Esophagus muscularis mucosa (tissue), 4 donors: ENCODE data around the gene MBD3. TPM values are rescaled to one million over a fixed set of nuclear protein-coding genes. Genes with fewer than 3 reads are reported as not detected.
A peak's percentile ranks its signal among the peaks of the same experiment; 100 is the strongest.

ENCODE experiments used
- DNase-seq: peaks from one replicate; pipeline ENCODE4 v3.0.0-alpha.2; 2017; ENCODE audit errors: extremely low spot score
- H3K27ac ChIP-seq, 4 donors: fragments of 200-600 bp; sonication (generic); replicated peaks in 1 of 4; 1 replicate in 3 of 4; 2 replicates in 1 of 4; pipeline ENCODE4 v1.5.1; 2016 to 2019; ENCODE audit warnings: mild to moderate bottlenecking in 1 of 4
- H3K27me3 ChIP-seq, 4 donors: fragments of 200-600 bp; sonication (generic); one replicate each; pipeline versions ENCODE4 v1.5.1 to v1.6.0; 2016 to 2019
- H3K36me3 ChIP-seq, 4 donors: fragments of 200-600 bp; sonication (generic); one replicate each; pipeline ENCODE4 v1.5.1; 2016 to 2019
- H3K4me1 ChIP-seq, 4 donors: fragments of 200-600 bp; sonication (generic); one replicate each; pipeline ENCODE4 v1.5.1; 2016 to 2019
- H3K4me3 ChIP-seq, 4 donors: fragments of 200-600 bp; sonication (generic); 1 replicate in 2 of 4; 2 replicates in 2 of 4; pipeline ENCODE4 v1.5.1; 2016 to 2019; ENCODE audit warnings: mild to moderate bottlenecking in 4 of 4, moderate library complexity in 1 of 4
- H3K9me3 ChIP-seq, 4 donors: fragments of 200-600 bp; sonication (generic); 1 replicate in 3 of 4; 2 replicates in 1 of 4; pipeline ENCODE4 v1.5.1; 2016 to 2019
- CTCF ChIP-seq, 3 experiments: fragments of 200-600 bp in 2 of 3; fragments of 450-650 bp in 1 of 3; sonication (generic) in 2 of 3; IDR thresholded peaks; one replicate each; pipeline ENCODE4 v1.5.1; 2017 to 2019; ENCODE audit warnings: antibody characterized with exemption in 3 of 3, mild to moderate bottlenecking in 2 of 3, moderate library complexity in 1 of 3
- EP300 ChIP-seq: sonication (generic); formaldehyde crosslinking; IDR thresholded peaks from one replicate; pipeline ENCODE4 v1.6.1; 2017; ENCODE audit warnings: antibody characterized with exemption
- POLR2A ChIP-seq: fragments of 450-650 bp; IDR thresholded peaks from one replicate; pipeline ENCODE4 v1.6.1; 2017; ENCODE audit warnings: antibody characterized with exemption, moderate library complexity, mild to moderate bottlenecking, low read depth
- POLR2AphosphoS5 ChIP-seq, 2 donors: sonication (generic); formaldehyde crosslinking; IDR thresholded peaks; one replicate each; pipeline ENCODE4 v1.6.1; 2017; ENCODE audit warnings: antibody characterized with exemption in 2 of 2
- WGBS: methylation state at CpG from one replicate; pipeline ENCODE4 v1.1.5; 2018; 5-methylcytosine and 5-hydroxymethylcytosine counted together
- intact Hi-C: fragments of 100-400 bp; cut with DNase I; formaldehyde crosslinking; loops from one replicate; pipeline ENCODE4 v1.15.1; 2023
- total RNA-seq, 4 donors: library from RNA; depleted of rRNA; stranded (reverse); fragments of >200 nt; gene quantifications; one replicate each; pipeline versions ENCODE4 v1.1.0 to v1.2.1, GENCODE V29; 2016

Gene MBD3
- total RNA-seq, 4 donors from 2014 or later = 81.8 to 152 (median 114) TPM

- H3K4me3 ChIP-seq = no peak overlapping the region
- peaks cover 31 to 97% (median 81%) of the 10 kb centered on the region in 4 donors for H3K36me3 ChIP-seq
- intact Hi-C loops = no loop called here
- peaks cover 0 to 11% (median 3%) of the 10 kb centered on the region in 4 donors for H3K4me1 ChIP-seq
- no peak overlapping the region for H3K27ac ChIP-seq
- H3K9me3 ChIP-seq = no peaks in the 10 kb centered on the region
- no peaks in the 10 kb centered on the region for H3K27me3 ChIP-seq
- no peak for DNase-seq
- no peak for TF ChIP-seq EP300
- TF ChIP-seq POLR2AphosphoS5 (IDR thresholded peaks at IDR 0.05) = no peak
- TF ChIP-seq POLR2A = no peak
- TF ChIP-seq CTCF (IDR thresholded peaks at IDR 0.05) = no peak
- 100% methylated on average over 7 of the region's 26 CpGs for WGBS
These were observed 26.4 kb upstream of the MBD3 start for GRCh38 chr19:1619094-1619439.

- intact Hi-C loops = no loop called here
- 74% methylated on average over 18 of the region's 24 CpGs for WGBS
- no peak for DNase-seq
- peak overlapping the region in 1 of 4 donors; percentile 18 for H3K27ac ChIP-seq
- no peaks in the 10 kb centered on the region for H3K9me3 ChIP-seq
- TF ChIP-seq EP300 = no peak
- TF ChIP-seq POLR2AphosphoS5 (IDR thresholded peaks at IDR 0.05) = no peak
- peak in 2 of 3 experiments; percentile 9 to 38 for TF ChIP-seq CTCF (IDR thresholded peaks at IDR 0.05)
- no peak for TF ChIP-seq POLR2A
- H3K27me3 ChIP-seq = no peaks in the 10 kb centered on the region
- no peak overlapping the region for H3K4me3 ChIP-seq
- H3K36me3 ChIP-seq = peaks cover 31 to 98% (median 81%) of the 10 kb centered on the region in 4 donors
- H3K4me1 ChIP-seq = peaks cover 0 to 11% (median 3%) of the 10 kb centered on the region in 4 donors
These were observed 25.8 kb upstream of the MBD3 start for GRCh38 chr19:1618157-1619093.

- no peak for TF ChIP-seq POLR2A
- TF ChIP-seq EP300 = no peak
- no peak for TF ChIP-seq POLR2AphosphoS5 (IDR thresholded peaks at IDR 0.05)
- no peak for TF ChIP-seq CTCF (IDR thresholded peaks at IDR 0.05)
- Histone ChIP-seq H3K36me3 (peaks cover 37 to 100% (median 88%) of the 10 kb centered on the region in 4 donors), H3K27me3 (no peaks in the 10 kb centered on the region), H3K4me1 (peaks cover 0 to 11% (median 3%) of the 10 kb centered on the region in 4 donors), H3K27ac (peak overlapping the region in 1 of 4 donors; percentile 42), H3K9me3 (no peaks in the 10 kb centered on the region), H3K4me3 (no peak overlapping the region)
- intact Hi-C loops = no loop called here
- no peak for DNase-seq
- WGBS = 67% methylated on average over 4 of the region's 4 CpGs
These were observed 24.2 kb upstream of the MBD3 start for GRCh38 chr19:1616875-1617274.

- peaks cover 39 to 100% (median 89%) of the 10 kb centered on the region in 4 donors for H3K36me3 ChIP-seq
- TF ChIP-seq POLR2A (no peak), POLR2AphosphoS5 (IDR thresholded peaks at IDR 0.05) (peak in 1 of 2 donors; percentile 28)
- no peaks in the 10 kb centered on the region for H3K27me3 ChIP-seq
- peak overlapping the region in 1 of 4 donors; percentile 42 for H3K27ac ChIP-seq
- intact Hi-C loops = no loop called here
- H3K4me1 ChIP-seq = peaks cover 0 to 11% (median 3%) of the 10 kb centered on the region in 4 donors
- DNase-seq = no peak
- 74% methylated on average over 8 of the region's 8 CpGs for WGBS
- H3K4me3 ChIP-seq = no peak overlapping the region
- no peaks in the 10 kb centered on the region for H3K9me3 ChIP-seq
These were observed 23.7 kb upstream of the MBD3 start for GRCh38 chr19:1616396-1616795.

- no peaks in the 10 kb centered on the region for H3K9me3 ChIP-seq
- intact Hi-C loops = no loop called here
These were observed 22.6 kb upstream of the MBD3 start for GRCh38 chr19:1615156-1615765.

More at GRCh38 chr19:1615156-1615765, 22.6 kb upstream of the MBD3 start:
- H3K4me3 ChIP-seq = no peak overlapping the region
- peaks cover 33 to 100% (median 88%) of the 10 kb centered on the region in 4 donors for H3K36me3 ChIP-seq
- H3K27me3 ChIP-seq = no peaks in the 10 kb centered on the region
- H3K27ac ChIP-seq = no peak overlapping the region
- TF ChIP-seq POLR2A (no peak), EP300 (no peak), POLR2AphosphoS5 (IDR thresholded peaks at IDR 0.05) (no peak), CTCF (IDR thresholded peaks at IDR 0.05) (no peak)
- no peak for DNase-seq
- H3K4me1 ChIP-seq = peaks cover 0 to 11% (median 3%) of the 10 kb centered on the region in 4 donors
- WGBS = 90% methylated on average over 28 of the region's 41 CpGs
